SW 1271 (cell line): ENCODE measurements around the gene HIPK3.

Source experiments
- DNase-seq, 2 experiments: peaks; one replicate each; lab custom pipeline; 2025; lab: John Stamatoyannopoulos, UW

HIPK3 gene

DNA sequence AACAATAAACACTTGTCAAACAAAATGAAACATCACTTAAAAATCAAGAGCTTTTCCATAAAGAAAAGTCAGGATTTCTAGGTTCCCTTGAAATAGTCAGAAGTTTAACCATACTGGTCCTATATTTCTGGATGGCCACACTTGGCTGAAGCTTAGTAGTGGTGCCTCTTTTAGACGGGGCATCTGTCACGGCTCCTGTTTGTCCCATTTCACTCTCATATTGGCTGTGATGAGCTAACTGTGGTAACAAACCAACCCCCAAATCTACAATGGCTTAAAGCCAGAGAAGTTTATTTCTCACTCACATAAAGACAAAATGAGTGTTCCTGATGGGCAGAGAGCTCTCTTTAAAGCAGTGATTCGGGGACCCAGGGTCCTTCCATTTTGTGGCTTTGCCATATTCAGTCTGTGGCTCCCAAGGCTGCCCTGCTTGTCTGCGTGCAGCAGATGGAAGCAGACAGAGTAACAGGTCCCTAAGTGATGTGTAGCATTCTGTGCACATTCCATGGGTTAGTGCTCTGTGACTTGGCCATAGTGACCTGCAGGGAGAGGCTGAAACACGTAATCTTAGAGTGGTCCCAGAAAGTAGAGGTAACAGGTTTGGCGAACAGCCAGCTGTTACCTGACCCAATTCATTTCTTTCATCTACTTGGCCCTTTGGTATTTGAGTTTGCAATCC is 137.4 kb downstream of the HIPK3 start:
- no peak for DNase-seq

DNA sequence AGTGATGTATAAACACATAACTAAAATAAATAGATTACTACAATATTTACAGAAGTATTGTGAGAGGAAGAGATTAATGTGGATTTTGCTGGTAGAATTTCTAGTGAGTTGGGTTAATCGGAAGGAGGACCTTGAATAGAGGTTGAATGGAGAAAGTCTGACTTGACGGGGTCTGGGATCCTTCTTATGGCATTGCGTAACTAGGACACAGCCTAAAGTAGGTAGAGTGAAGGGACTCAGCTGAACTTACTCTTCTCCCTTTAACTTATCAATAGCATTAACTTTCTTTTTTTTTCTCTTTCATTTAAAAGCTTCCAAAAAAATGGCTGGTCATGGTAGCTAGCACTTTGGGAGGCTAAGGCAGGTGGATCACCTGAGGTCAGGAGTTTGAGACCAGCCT is 139.2 kb downstream of the HIPK3 start:
- no peak for DNase-seq

DNA sequence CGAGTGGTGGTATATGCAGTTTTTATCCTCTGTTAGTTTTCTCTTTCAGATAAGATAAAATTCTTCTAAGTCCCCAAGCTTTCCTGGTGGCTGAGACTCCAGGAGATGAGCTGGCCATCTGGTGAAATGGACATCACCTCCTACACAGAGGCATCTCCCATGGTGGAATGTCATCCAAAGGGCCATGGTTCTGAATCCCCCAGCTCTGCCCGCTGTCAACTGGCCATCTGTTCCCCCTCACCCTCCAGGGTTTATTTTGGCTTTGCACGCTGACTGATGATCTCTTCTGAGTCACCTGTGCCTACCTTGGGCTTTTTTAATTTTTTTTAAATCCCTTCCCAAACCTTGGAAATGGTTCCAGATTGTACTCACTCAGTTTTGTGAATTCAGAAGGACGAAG is 142.2 kb downstream of the HIPK3 start:
- DNase-seq, result no peak

DNA sequence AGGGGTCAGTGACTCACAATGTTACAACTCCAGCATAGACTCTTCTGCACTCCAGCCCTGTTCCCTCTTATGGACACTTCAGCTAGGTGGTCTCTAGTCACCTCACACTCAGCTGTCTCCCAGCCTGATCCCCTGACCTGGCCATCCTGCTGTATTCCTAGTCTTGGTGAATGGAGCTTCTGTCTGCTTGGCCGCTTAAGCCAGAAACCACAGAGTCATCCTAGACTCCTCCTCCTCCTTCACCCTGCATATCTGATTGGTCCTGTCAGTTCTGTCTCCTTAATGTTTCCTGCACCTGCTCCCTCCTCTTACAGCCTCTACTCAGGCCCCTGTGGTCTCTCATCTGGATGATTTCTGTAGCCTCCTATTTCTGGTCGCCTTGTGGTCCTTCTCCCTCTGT is 144.9 kb downstream of the HIPK3 start:
- DNase-seq, result no peak

DNA sequence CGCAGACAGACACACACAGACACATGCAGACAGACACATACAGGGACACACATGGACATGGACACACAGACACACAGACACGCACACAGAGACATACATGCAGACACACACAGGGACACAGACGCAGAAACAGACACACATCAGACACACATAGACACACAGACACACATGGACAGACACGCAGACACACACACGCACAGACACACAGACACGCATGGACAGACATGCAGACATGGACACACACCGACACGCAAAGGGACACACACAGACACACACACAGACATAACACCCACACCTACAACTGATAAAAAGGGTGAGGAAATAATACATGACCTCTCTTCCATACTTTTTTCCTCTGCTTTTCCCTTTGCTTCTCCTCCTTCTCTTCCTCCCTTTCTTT is 146.2 kb downstream of the HIPK3 start:
- no peak for DNase-seq

DNA sequence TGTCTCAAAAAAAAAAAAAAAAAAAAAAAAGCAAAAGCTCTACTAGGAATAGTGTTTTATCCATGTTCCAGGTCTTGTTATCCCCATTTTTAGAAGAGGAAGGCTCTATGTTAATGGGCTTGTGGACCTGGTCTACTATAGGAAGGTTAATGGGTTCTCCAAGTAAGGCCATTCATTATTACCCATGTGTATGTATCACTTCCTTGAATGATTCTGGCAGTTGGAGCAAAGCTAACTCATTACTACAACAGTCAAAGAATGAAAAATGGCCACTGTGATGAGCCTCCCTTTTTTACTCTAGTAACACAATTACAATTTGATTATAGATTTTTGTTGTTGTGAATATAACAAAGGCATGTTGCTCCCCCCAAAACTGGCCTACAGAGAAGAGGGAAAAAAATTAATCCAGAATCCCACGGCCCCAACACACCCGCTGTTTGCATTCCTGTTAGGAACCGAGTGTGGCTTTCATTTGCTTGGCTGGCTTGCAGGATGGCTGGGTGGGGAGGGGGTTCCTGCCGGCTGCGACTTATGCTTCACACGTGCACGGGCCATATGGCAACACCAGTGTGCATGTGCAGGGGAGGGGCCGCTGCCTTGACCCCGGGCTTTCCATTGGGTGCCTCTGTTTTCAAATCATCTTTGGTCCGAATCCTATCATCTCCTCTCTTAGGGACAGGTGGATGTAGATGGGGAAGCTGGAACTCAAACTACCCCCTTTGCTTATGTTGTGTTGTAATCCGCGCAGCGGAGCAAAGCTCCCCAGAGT is 148.8 kb downstream of the HIPK3 start:
- DNase-seq, result no peak
